GM21717 (cell line): ENCODE measurements around the gene SOX6.

ENCODE experiments used
- ATAC-seq: cut with Tn5 transposase; IDR thresholded peaks from one replicate; pipeline ENCODE4 v1.9.1; 2021; ENCODE audit warnings: mild to moderate bottlenecking, moderate library complexity; ENCODE audit not compliant: unreplicated experiment

SOX6 gene

GRCh38 chr11:16322190-16322589 is 34.2 kb downstream of the SOX6 start:
- ATAC-seq = no peak

DNA sequence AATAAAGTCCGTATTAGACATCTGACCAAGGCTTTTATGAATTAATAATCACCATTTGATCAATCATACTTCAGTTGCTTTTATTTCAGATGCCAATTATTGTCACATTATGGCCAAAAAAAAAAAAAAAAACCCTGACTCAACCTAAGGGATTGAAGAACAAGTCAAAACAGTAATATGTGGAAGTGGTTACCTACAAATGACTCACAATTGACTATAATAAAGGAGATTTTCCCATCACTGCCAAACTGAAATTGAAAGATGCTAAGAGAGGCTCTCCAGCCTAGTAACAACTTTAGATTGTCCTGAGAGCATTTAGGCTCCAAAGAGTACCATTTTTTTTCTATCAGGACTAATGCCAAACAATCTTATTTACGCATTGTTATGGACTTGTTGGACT is 35.2 kb downstream of the SOX6 start:
- ATAC-seq = no peak

DNA sequence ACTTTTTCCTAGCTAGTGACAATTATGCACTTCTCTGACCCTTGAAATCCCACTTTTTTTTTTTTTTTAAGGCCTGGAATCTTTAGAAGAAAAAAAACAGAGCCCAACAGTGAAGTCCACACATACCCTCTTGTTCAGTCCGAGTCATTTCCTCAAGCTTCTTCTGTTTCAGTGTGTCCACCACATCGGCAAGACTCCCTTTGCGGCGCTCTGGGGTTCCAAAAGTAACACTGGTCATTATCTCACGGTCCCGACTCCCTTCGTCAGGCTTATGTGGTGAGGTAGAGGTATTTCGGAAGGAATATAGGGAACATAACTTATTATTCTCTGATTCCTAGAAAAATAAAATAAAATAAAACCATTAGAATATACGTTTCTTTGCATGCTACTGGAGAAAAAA is 38.0 kb downstream of the SOX6 start:
- ATAC-seq = no peak

GRCh38 chr11:16317712-16318111 is 38.6 kb downstream of the SOX6 start:
- no peak for ATAC-seq

GRCh38 chr11:16313846-16314245 is 42.5 kb downstream of the SOX6 start:
- ATAC-seq = no peak

DNA sequence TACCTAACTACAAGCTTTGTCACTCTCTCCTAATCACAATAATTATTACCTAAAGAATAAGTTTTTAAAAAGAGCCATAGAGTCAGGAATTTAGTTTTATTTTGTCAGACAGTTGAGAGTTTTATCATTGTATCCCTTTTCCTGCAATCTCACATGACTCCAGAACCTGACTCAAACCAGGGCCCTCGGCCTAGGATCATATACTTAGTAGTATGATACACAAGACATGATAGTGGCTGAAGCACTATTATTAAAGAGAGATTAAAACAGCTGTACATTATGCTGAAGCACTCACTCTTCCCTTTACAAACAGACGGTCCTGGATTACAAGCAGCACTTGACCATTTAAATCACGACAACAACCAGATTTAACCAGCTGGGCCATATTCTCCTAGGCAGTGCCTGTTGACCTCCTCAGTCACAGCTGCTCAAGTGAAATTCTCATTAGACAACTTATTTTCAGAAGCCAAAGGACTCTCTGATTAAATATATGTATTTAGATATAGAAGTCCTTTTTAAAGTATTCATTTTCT is 44.0 kb downstream of the SOX6 start:
- ATAC-seq = no peak

- ATAC-seq = no peak
Measured at GRCh38 chr11:16311831-16312230, 44.5 kb downstream of the SOX6 start.

DNA sequence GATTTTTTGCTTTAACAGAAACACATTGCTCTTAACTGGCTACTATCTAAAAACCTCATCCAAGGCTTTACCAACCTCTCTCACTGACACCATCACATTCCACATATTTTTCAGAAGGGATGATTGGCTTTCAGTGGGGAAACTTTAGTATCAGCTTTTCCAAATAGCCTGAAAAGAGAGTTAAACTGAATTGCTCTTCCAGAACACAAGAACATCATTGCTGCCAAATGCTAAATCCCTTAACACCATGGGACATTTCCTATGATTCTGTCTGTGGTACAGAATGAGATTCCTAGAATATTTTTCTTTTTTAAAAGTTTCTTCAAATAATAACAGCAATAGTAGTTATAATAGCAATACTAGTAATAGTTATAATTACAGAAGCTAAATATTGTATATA is 45.4 kb downstream of the SOX6 start:
- no peak for ATAC-seq

DNA sequence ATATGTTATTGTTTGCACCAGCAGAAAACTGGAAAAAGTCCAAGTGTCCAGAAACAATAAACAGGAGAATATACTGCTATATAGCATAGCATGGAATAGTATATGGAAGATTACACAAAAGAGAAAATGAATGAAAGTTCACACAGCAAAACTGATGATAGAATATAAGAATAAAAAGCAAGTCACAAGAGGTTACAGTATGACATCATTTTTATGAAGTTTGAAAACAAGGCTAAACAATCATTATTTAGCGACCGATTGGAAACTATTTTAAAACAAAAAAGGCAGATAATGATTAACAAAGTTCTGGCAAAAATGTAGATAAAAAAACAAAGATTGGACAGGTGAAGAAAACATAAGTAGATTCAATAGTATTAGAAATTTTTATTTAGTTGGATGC is 47.1 kb downstream of the SOX6 start:
- no peak for ATAC-seq

DNA sequence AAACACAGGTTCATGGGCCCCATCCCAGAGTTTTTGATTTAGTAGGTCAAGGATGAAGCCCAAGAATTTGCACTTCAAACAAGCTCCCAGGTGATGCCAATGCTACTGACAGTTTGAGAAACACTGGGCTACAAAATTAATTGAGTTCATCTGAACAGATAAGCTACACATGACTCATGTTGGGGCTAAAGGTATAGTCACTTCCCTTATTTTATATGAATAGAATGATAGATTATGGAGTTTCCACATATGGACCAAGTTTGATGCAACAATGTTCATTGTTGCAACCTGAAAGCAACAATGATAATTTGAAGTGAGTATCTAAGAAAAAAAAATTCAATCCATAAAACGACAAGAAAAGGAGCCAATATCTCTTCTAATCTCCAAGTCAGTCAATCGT is 54.9 kb downstream of the SOX6 start:
- ATAC-seq = no peak

DNA sequence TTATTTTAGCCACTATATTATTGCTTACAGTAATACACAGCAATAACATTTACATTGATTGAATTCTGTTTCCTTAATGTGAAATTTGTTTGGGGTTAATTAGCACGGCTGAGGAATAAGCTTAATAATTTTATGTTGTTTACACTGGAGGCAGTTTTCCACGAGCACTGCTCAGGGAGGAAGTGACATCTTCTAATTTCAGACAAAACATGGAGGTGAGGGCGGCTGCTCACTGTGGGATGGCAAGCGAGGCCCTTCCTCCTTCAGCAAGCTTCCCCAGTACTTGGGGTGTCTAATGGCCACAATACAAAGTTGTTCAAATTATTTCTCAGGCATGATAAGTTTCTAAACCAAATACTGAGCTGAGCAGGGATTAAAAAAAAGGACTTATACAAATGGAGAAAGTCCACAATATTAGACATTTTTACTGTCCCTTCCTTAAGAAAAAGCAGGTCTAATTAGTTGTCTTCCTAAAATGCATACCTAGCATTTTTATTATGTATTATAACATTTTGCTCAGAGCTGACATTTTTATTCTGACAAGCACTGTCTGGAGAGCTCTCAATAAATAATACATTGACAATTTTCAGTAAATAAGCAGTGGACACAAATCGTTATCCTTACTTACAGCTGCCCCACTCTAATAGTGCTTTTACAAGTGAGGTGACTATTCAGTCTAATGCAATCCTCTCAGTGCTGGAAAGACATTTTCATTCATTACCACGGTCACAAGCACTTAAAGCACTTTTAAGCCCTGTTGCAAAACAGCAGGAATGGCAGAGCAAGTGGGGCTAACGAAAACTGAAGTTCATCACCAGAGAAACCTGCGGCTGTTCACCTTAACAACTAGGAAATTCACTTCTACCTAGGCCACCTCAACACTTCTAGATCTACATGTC is 56.2 kb downstream of the SOX6 start:
- no peak for ATAC-seq

DNA sequence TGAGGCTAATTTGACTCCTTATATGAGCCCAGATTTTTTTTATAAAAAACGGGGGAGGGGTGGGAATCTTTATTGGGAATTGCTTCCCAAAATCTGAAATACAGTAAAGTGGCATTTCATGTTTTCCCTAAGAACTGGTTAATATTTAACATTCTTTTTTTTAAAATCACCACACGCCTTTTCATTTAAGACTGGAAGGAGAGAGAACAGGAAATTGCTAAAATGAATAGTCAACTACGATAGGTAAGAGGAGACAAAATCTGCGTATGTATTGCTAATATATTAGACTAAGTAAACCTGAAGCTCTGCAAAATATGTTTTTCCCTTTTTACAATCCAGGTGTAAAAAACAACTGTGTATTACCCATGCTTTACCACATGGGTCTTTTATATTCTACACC is 57.0 kb downstream of the SOX6 start:
- no peak for ATAC-seq

DNA sequence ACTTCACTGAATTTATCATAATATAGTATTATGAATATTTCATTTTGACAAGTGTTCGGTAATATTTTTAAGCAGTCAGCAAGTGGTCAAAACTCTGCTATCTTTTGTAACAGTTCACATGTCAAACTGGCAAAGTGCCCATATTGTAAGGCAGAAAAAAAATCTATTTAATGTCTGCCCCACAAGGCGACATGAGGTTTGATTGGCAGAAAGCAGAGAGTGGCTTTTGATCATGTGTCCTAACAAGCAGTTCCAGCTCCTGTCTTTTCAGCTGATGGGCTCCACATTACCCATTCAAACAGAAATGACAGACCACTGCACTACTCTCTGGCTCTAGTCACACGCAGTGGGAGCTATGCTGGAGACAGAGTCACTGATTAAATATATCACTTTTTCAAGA is 59.0 kb downstream of the SOX6 start:
- no peak for ATAC-seq

GRCh38 chr11:16296273-16296672 is 60.1 kb downstream of the SOX6 start:
- ATAC-seq = no peak

DNA sequence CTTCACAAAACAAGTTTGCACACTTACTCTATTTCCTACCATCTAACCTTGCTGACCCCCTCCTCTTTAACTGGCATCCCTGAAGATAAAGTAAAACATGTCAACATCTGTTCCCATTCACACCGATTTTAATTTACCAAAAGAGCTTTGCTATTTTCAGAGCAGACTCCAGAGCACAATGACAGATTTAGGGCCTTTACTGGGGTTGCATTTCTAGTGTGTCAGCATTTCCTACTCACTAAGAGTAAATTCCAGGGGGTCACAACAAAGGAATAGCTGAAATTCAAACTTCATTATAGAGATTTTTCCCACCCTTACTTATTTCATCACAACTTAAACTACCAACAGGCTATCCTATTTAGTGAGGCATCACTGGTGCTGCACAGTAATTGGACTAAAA is 60.8 kb downstream of the SOX6 start:
- ATAC-seq = no peak

- ATAC-seq = no peak
Measured at GRCh38 chr11:16293204-16293681, 63.1 kb downstream of the SOX6 start.

DNA sequence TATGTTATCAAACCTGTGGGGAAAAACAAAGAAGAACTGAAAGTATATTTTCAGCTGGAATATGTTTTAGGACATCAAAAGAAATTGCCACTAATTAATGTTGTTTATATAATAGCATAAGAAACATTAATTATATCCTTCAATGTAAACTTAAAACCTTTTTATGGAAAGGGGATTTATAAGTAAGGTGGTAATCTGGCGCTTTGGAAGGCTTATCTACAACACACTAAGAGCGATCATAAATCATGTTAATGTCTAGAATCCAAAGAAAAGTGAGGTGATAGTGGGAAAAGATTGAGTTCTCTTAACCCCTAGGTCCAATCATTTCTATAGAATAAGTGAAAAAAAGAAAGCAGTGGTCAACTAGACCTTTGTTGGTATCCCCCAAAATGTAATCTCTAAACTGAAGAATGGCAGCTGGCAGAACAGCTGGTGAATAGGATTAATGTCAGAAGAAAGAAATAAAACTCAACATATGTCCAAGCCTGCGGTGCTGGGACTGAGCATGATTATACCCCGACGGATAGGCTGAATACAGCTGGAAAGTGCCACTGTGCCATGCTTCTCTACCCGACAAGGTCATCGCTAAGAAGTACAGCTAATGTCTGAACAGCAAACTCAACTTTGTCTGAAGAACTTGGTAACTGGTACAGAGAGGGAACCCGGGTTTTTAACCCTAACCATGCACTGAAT is 64.0 kb downstream of the SOX6 start:
- ATAC-seq = no peak

DNA sequence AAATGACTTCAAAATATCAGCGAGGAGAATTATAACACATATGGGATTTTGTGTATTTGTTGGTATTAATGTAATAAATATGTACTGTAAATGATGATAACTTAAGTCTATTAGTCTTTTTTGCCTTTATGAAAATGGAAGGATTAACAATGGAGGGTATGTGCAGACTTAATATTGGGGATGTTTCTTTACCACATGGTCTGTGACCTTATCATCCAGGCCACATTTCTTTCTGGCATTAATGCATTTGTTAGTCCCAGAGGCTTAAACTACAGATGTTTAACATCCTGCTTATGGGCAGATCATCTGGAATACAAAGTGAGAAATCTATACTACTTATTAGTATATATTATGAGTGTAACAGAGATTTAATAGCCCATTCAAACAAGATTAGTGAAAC is 64.6 kb downstream of the SOX6 start:
- no peak for ATAC-seq

DNA sequence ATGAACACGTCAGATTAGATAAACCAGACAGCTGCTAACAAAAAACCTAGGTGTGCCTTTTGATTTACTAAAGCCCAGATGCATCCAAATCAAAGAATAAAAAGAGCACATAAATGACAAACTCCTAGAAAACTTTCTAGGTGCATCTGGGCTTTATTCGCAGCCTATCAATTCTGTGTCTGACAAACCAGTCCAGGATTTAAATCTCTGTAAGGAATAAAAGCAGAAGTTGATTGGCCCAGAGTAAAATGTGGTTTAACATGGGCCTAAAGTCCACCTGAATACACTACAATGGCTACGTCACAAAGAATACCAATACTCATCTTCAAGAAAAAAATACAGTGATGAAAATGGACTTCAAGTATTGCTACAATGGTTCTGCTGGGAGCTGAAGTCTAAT is 66.8 kb downstream of the SOX6 start:
- ATAC-seq = no peak

- ATAC-seq = no peak
Measured at GRCh38 chr11:16287630-16288280, 68.6 kb downstream of the SOX6 start.

- ATAC-seq = no peak
Measured at GRCh38 chr11:16286095-16286494, 70.3 kb downstream of the SOX6 start.
